Esophagus muscularis mucosa (tissue), 4 donors: Measurements from ENCODE around the gene TNS4. TPM values are rescaled to one million over a fixed set of nuclear protein-coding genes. Genes with fewer than 3 reads are reported as not detected.

Experiments used
- DNase-seq: peaks from one replicate; pipeline ENCODE4 v3.0.0-alpha.2; 2017; ENCODE audit errors: extremely low spot score
- H3K27ac ChIP-seq, 4 donors: fragments of 200-600 bp; sonication (generic); replicated peaks in 1 of 4; 1 replicate in 3 of 4; 2 replicates in 1 of 4; pipeline ENCODE4 v1.5.1; 2016 to 2019; ENCODE audit warnings: mild to moderate bottlenecking in 1 of 4
- H3K27me3 ChIP-seq, 4 donors: fragments of 200-600 bp; sonication (generic); one replicate each; pipeline versions ENCODE4 v1.5.1 to v1.6.0; 2016 to 2019
- H3K36me3 ChIP-seq, 4 donors: fragments of 200-600 bp; sonication (generic); one replicate each; pipeline ENCODE4 v1.5.1; 2016 to 2019
- H3K4me1 ChIP-seq, 4 donors: fragments of 200-600 bp; sonication (generic); one replicate each; pipeline ENCODE4 v1.5.1; 2016 to 2019
- H3K4me3 ChIP-seq, 4 donors: fragments of 200-600 bp; sonication (generic); 1 replicate in 2 of 4; 2 replicates in 2 of 4; pipeline ENCODE4 v1.5.1; 2016 to 2019; ENCODE audit warnings: mild to moderate bottlenecking in 4 of 4, moderate library complexity in 1 of 4
- H3K9me3 ChIP-seq, 4 donors: fragments of 200-600 bp; sonication (generic); 1 replicate in 3 of 4; 2 replicates in 1 of 4; pipeline ENCODE4 v1.5.1; 2016 to 2019
- EP300 ChIP-seq: sonication (generic); formaldehyde crosslinking; IDR thresholded peaks from one replicate; pipeline ENCODE4 v1.6.1; 2017; ENCODE audit warnings: antibody characterized with exemption
- POLR2A ChIP-seq: fragments of 450-650 bp; IDR thresholded peaks from one replicate; pipeline ENCODE4 v1.6.1; 2017; ENCODE audit warnings: antibody characterized with exemption, moderate library complexity, mild to moderate bottlenecking, low read depth
- POLR2AphosphoS5 ChIP-seq, 2 donors: sonication (generic); formaldehyde crosslinking; IDR thresholded peaks; one replicate each; pipeline ENCODE4 v1.6.1; 2017; ENCODE audit warnings: antibody characterized with exemption in 2 of 2
- WGBS: methylation state at CpG from one replicate; pipeline ENCODE4 v1.1.5; 2018; 5-methylcytosine and 5-hydroxymethylcytosine counted together
- intact Hi-C: fragments of 100-400 bp; cut with DNase I; formaldehyde crosslinking; loops from one replicate; pipeline ENCODE4 v1.15.1; 2023
- total RNA-seq, 4 donors: library from RNA; depleted of rRNA; stranded (reverse); fragments of >200 nt; gene quantifications; one replicate each; pipeline versions ENCODE4 v1.1.0 to v1.2.1, GENCODE V29; 2016
- TF ChIP-seq, protein P1 (sequence below), 3 experiments: fragments of 200-600 bp in 2 of 3; fragments of 450-650 bp in 1 of 3; sonication (generic) in 2 of 3; IDR thresholded peaks; one replicate each; pipeline ENCODE4 v1.5.1; 2017 to 2019; ENCODE audit warnings: antibody characterized with exemption in 3 of 3, mild to moderate bottlenecking in 2 of 3, moderate library complexity in 1 of 3

The TNS4 gene
- total RNA-seq, 4 donors from 2014 or later = not detected

- Histone ChIP-seq H3K36me3 (no peaks in the 10 kb centered on the region), H3K9me3 (no peaks in the 10 kb centered on the region), H3K4me1 (peaks cover 6 to 40% (median 39%) of the 10 kb centered on the region in 4 donors), H3K27me3 (no peaks in the 10 kb centered on the region), H3K4me3 (no peak overlapping the region), H3K27ac (peak overlapping the region in 2 of 4 donors; percentile 66 to 80)
- no peak for DNase-seq
- TF ChIP-seq EP300 (no peak), POLR2A (no peak), POLR2AphosphoS5 (IDR thresholded peaks at IDR 0.05) (no peak)
- TF ChIP-seq, protein P1, sequence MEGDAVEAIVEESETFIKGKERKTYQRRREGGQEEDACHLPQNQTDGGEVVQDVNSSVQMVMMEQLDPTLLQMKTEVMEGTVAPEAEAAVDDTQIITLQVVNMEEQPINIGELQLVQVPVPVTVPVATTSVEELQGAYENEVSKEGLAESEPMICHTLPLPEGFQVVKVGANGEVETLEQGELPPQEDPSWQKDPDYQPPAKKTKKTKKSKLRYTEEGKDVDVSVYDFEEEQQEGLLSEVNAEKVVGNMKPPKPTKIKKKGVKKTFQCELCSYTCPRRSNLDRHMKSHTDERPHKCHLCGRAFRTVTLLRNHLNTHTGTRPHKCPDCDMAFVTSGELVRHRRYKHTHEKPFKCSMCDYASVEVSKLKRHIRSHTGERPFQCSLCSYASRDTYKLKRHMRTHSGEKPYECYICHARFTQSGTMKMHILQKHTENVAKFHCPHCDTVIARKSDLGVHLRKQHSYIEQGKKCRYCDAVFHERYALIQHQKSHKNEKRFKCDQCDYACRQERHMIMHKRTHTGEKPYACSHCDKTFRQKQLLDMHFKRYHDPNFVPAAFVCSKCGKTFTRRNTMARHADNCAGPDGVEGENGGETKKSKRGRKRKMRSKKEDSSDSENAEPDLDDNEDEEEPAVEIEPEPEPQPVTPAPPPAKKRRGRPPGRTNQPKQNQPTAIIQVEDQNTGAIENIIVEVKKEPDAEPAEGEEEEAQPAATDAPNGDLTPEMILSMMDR (IDR thresholded peaks at IDR 0.05) = no peak
- intact Hi-C loops = loop anchor here (5.0 kb wide), 1 partner anchor 42 kb away; no protein-coding TSS in a partner anchor
- 90% methylated on average over 7 of the region's 7 CpGs for WGBS
Observed at GRCh38 chr17:40484973-40485530, 16.4 kb downstream of the TNS4 start.

- Histone ChIP-seq H3K36me3 (no peaks in the 10 kb centered on the region), H3K27me3 (no peaks in the 10 kb centered on the region), H3K4me3 (no peak overlapping the region), H3K27ac (no peak overlapping the region), H3K9me3 (no peaks in the 10 kb centered on the region), H3K4me1 (peaks cover 4 to 40% (median 36%) of the 10 kb centered on the region in 4 donors)
- DNase-seq = no peak
- no peak for TF ChIP-seq POLR2AphosphoS5 (IDR thresholded peaks at IDR 0.05)
- TF ChIP-seq POLR2A = no peak
- TF ChIP-seq EP300 = no peak
- TF ChIP-seq, protein P1 (IDR thresholded peaks at IDR 0.05) = no peak
- 87% methylated on average over 17 of the region's 18 CpGs for WGBS
- intact Hi-C loops = no loop called here
Observed at GRCh38 chr17:40484285-40484972, 17.0 kb downstream of the TNS4 start.

DNA sequence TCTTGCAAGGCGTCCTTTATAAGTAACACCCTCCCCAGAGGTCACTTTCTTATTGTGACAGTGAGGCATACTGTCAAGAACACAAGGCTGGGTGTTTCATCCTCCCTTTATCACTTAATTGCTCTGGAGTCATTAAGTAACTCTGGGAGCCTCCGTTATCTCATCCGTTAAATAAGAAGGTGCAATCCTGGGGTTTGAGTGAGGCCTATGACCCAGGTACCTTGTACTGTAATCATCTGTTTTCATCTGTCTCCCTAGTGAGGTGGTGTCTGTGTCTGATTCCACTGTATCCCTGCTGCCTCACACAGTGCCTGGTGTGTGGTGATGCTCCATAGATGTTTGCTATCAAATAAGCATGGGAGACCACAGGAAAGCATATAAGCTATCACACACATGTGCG is 17.7 kb downstream of the TNS4 start:
- H3K27ac ChIP-seq = no peak overlapping the region
- TF ChIP-seq, protein P1 (IDR thresholded peaks at IDR 0.05) = no peak
- no peak for TF ChIP-seq EP300
- no peak for TF ChIP-seq POLR2A
- TF ChIP-seq POLR2AphosphoS5 (IDR thresholded peaks at IDR 0.05) = no peak
- intact Hi-C loops = no loop called here

DNA sequence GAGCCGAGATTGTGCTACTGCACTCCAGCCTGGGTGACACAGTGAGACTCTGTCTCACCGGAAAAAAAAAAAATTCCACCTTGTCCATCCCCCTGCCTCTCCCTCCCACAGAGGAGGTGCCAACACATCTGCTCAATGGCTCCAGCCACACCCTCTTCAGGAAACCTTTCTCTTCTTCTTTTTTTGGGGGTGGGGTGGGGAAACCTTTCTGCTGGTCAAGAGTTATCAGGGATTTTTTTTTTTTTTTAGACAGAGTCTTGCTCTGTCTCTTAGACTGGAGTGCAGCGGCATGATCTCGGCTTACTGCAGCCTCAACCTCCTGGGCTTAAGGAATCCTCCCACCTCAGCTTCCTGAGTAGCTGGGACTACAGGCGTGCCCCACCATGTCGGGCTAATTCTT is 18.7 kb downstream of the TNS4 start:
- intact Hi-C loops = no loop called here

More for the DNA sequence above, 17.7 kb downstream of the TNS4 start:
- H3K4me3 ChIP-seq = no peak overlapping the region
- H3K27me3 ChIP-seq = no peaks in the 10 kb centered on the region
- peaks cover 4 to 40% (median 34%) of the 10 kb centered on the region in 4 donors for H3K4me1 ChIP-seq
- H3K9me3 ChIP-seq = no peaks in the 10 kb centered on the region
- DNase-seq = no peak
- WGBS = 93% methylated on average over 4 of the region's 4 CpGs
- H3K36me3 ChIP-seq = no peaks in the 10 kb centered on the region

More for the DNA sequence above, 18.7 kb downstream of the TNS4 start:
- 92% methylated on average over 6 of the region's 6 CpGs for WGBS
- no peaks in the 10 kb centered on the region for H3K27me3 ChIP-seq
- H3K9me3 ChIP-seq = no peaks in the 10 kb centered on the region
- no peak overlapping the region for H3K27ac ChIP-seq
- no peaks in the 10 kb centered on the region for H3K36me3 ChIP-seq
- DNase-seq = no peak
- peaks cover 4 to 35% (median 27%) of the 10 kb centered on the region in 4 donors for H3K4me1 ChIP-seq
- no peak overlapping the region for H3K4me3 ChIP-seq
- TF ChIP-seq, protein P1 (IDR thresholded peaks at IDR 0.05) = no peak
- no peak for TF ChIP-seq POLR2AphosphoS5 (IDR thresholded peaks at IDR 0.05)
- no peak for TF ChIP-seq POLR2A
